Measurements from ENCODE around the gene TBATA. TPM values are rescaled to one million over a fixed set of nuclear protein-coding genes. Genes with fewer than 3 reads are reported as not detected.

TBATA gene
- total RNA-seq, 1 experiment from 2014 or later, result not detected

- Histone ChIP-seq H3K9me2 (replicated peaks; ENCODE audit: low read length) (no peaks in the 10 kb centered on the region), H3K79me2 (ENCODE audit: low read length) (no peaks in the 10 kb centered on the region), H3K36me3 (ENCODE audit: low read depth, low read length) (no peaks in the 10 kb centered on the region), H4K20me1 (ENCODE audit: low read length) (no peaks in the 10 kb centered on the region), H3K4me1 (ENCODE audit: insufficient read depth, low read length) (no peaks in the 10 kb centered on the region), H3K27me3 (ENCODE audit: low read length) (no peaks in the 10 kb centered on the region), H3K4me2 (ENCODE audit: low read length) (no peak overlapping the region), H2AFZ (ENCODE audit: low read length) (no peak overlapping the region), H3K27ac (ENCODE audit: low read length) (no peak overlapping the region), H3K9ac (ENCODE audit: low read length) (no peak overlapping the region), H3K4me3 (ENCODE audit: low read length) (no peak overlapping the region), H3F3A (ENCODE audit: low read length, unreplicated experiment) (no peaks in the 10 kb centered on the region), H3K9me3 (ENCODE audit: low read length) (no peaks in the 10 kb centered on the region)
- intact Hi-C loops (cut with micrococcal nuclease), result no loop called here
- no peak for ATAC-seq
- ChIA-PET POLR2A (ENCODE audit: unreplicated experiment) (no interaction called here), CTCF (no interaction called here)
- BruUV-seq (replicated peaks), result no TSS peak
- no peak for DNase-seq
- TF ChIP-seq CTCF (conservative IDR thresholded peaks at IDR 0.05; ENCODE audit: low read depth, low read length) (no peak), EZH2phosphoT487 (IDR thresholded peaks at IDR 0.05; ENCODE audit: borderline replicate concordance, low read length) (no peak), EZH2 (IDR thresholded peaks at IDR 0.05; ENCODE audit: low read length, unreplicated experiment) (no peak)
Observed at GRCh38 chr10:70730955-70731354, 54.2 kb downstream of the TBATA start.

GRCh38 chr10:70729763-70730357 lies 55.3 kb downstream of the TBATA start:
- ChIA-PET CTCF (no interaction called here), POLR2A (ENCODE audit: unreplicated experiment) (no interaction called here)
- no peak overlapping the region for H3K4me2 ChIP-seq (ENCODE audit: low read length)
- H3K4me1 ChIP-seq (ENCODE audit: insufficient read depth, low read length), result no peaks in the 10 kb centered on the region
- TF ChIP-seq EZH2phosphoT487 (IDR thresholded peaks at IDR 0.05; ENCODE audit: borderline replicate concordance, low read length), result no peak
- no peak for TF ChIP-seq CTCF (conservative IDR thresholded peaks at IDR 0.05; ENCODE audit: low read depth, low read length)
- TF ChIP-seq EZH2 (IDR thresholded peaks at IDR 0.05; ENCODE audit: low read length, unreplicated experiment), result no peak
- no peak overlapping the region for H3K27ac ChIP-seq (ENCODE audit: low read length)
- H3K36me3 ChIP-seq (ENCODE audit: low read depth, low read length), result no peaks in the 10 kb centered on the region
- ATAC-seq (no peak), DNase-seq (no peak)
- intact Hi-C loops (cut with micrococcal nuclease), result no loop called here
- no TSS peak for BruUV-seq (replicated peaks)
- H4K20me1 ChIP-seq (ENCODE audit: low read length), result no peaks in the 10 kb centered on the region
- no peak overlapping the region for H3K9ac ChIP-seq (ENCODE audit: low read length)
- no peaks in the 10 kb centered on the region for H3K9me3 ChIP-seq (ENCODE audit: low read length)
- H3K9me2 ChIP-seq (replicated peaks; ENCODE audit: low read length), result no peaks in the 10 kb centered on the region
- H3K27me3 ChIP-seq (ENCODE audit: low read length), result no peaks in the 10 kb centered on the region
- H3K4me3 ChIP-seq (ENCODE audit: low read length), result no peak overlapping the region
- H2AFZ ChIP-seq (ENCODE audit: low read length), result no peak overlapping the region
- H3F3A ChIP-seq (ENCODE audit: low read length, unreplicated experiment), result no peaks in the 10 kb centered on the region
- H3K79me2 ChIP-seq (ENCODE audit: low read length), result no peaks in the 10 kb centered on the region

GRCh38 chr10:70728328-70728727 lies 56.8 kb downstream of the TBATA start:
- H3K36me3 ChIP-seq (ENCODE audit: low read depth, low read length), result no peaks in the 10 kb centered on the region
- TF ChIP-seq EZH2phosphoT487 (IDR thresholded peaks at IDR 0.05; ENCODE audit: borderline replicate concordance, low read length) (no peak), EZH2 (IDR thresholded peaks at IDR 0.05; ENCODE audit: low read length, unreplicated experiment) (no peak), CTCF (conservative IDR thresholded peaks at IDR 0.05; ENCODE audit: low read depth, low read length) (no peak)
- H3K79me2 ChIP-seq (ENCODE audit: low read length), result no peaks in the 10 kb centered on the region
- no peaks in the 10 kb centered on the region for H3K4me1 ChIP-seq (ENCODE audit: insufficient read depth, low read length)
- ChIA-PET POLR2A (ENCODE audit: unreplicated experiment) (no interaction called here), CTCF (no interaction called here)
- no peak overlapping the region for H3K9ac ChIP-seq (ENCODE audit: low read length)
- no peaks in the 10 kb centered on the region for H3K27me3 ChIP-seq (ENCODE audit: low read length)
- DNase-seq, result no peak
- H3K4me2 ChIP-seq (ENCODE audit: low read length), result no peak overlapping the region
- H3K9me2 ChIP-seq (replicated peaks; ENCODE audit: low read length), result no peaks in the 10 kb centered on the region
- no peak overlapping the region for H3K4me3 ChIP-seq (ENCODE audit: low read length)
- H4K20me1 ChIP-seq (ENCODE audit: low read length), result no peaks in the 10 kb centered on the region
- no peaks in the 10 kb centered on the region for H3K9me3 ChIP-seq (ENCODE audit: low read length)
- no peak for ATAC-seq
- BruUV-seq (replicated peaks), result no TSS peak
- intact Hi-C loops (cut with micrococcal nuclease), result no loop called here
- no peak overlapping the region for H2AFZ ChIP-seq (ENCODE audit: low read length)
- no peaks in the 10 kb centered on the region for H3F3A ChIP-seq (ENCODE audit: low read length, unreplicated experiment)
- no peak overlapping the region for H3K27ac ChIP-seq (ENCODE audit: low read length)

Data from PC-3 (cell line).